NOMO-1 treated with DMSO at 0.1 percent for 48 hours (cell line): ENCODE results near the gene HPSE2.

Experiments used
- DNase-seq: peaks from one replicate; lab custom pipeline; 2025; ENCODE audit not compliant: unreplicated experiment; lab: John Stamatoyannopoulos, UW

Gene HPSE2

DNA sequence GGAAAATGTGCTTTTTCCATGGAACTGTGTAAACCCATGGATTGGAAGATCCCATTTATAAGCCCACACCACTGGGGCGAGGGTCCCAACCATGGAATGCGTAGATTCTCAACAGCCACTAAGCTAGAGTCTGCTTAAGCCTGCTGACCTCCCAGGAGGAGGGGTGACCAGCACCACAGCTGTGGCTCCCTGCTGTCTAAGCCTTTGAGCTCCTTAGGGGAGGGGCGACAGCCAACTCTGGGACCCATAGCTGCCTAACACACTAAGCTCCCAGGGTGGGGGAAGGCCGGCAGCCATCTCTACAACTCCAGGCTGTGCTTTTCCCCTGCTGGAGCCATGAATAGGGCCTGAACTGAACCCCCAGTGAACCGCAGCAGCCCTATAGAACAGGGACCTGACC is 539.1 kb downstream of the HPSE2 start:
- no peak for DNase-seq

DNA sequence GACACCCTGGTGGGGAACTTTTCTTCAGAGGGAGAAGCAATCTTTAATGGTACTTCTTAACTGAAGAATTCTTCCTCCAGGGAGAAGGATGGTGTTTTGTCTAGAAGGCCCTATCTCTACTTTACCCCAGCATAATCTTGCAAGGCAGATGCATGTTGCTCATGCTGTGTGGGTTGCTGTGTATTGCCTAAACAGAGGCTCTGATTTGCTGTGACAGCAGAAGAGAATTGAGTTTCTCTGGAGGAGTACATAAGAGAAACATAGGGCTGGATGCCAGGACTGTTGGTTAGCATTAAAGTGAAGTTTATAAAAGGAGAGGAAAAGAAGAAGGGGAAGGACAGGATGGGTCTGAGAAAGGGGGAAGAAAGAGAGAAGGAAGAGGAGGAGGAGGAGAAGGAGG is 540.8 kb downstream of the HPSE2 start:
- no peak for DNase-seq

DNA sequence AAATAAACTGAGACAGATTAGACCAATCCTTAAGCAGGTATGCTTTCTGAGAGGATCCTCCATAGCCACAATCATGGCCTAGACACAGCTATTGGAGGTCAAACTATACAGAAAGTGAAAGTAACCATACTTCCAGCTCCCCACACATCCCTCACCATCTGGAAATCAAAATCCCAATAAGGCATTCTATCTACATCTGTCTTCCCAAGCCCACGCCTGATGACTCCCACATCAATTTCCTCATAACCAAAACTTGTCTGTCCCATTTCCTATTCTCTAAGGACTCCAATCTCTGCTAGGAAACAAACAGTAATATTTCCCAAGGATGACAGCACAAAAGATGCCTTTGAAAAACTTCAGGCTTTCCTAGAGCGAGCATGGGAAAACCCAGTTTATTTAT is 541.6 kb downstream of the HPSE2 start:
- no peak for DNase-seq

GRCh38 chr10:98687685-98688084 is 548.0 kb downstream of the HPSE2 start:
- no peak for DNase-seq

GRCh38 chr10:98684019-98684899 is 551.4 kb downstream of the HPSE2 start:
- no peak for DNase-seq

DNA sequence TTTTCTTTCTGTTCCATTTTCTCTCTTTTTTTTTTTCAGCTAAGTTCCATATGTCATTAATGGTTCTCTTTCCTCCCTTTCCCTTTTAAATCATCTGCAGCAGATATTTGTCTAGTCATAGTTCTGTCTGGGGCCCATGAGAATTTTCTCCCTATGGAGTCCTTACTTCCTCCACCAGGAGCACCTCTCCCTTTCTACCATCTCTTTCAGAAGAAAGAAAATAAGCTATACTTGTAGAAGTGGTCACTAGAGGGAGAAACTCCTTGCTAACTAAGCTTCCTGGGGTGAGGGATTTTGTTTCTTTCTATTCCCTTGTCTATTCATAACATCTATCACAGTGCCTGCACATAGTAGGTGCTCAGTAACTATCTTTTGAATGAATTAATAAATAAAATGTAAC is 558.8 kb downstream of the HPSE2 start:
- no peak for DNase-seq

DNA sequence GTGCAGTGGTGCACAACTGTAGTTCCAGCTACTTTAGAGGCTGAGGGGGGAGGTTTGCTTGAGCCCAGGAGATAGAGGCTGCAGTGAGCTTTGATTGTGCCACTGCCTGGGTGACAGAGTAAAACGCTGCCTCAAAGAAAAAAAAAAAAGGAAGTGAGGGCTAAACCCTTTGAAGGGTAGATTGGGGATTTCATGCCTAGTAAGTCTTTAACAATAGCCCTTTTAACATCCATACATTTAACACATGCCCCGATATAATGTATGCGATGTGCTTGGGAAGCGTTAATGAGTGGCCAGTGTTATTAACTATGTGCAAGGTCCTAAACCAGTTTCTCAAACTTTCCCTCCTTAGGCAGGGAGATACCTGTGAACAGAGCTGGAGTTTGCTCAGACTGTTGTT is 559.8 kb downstream of the HPSE2 start:
- DNase-seq: no peak

- no peak for DNase-seq
Measured at GRCh38 chr10:98673171-98673782, 562.4 kb downstream of the HPSE2 start.

- DNase-seq: no peak
Measured at GRCh38 chr10:98667081-98667480, 568.6 kb downstream of the HPSE2 start.

DNA sequence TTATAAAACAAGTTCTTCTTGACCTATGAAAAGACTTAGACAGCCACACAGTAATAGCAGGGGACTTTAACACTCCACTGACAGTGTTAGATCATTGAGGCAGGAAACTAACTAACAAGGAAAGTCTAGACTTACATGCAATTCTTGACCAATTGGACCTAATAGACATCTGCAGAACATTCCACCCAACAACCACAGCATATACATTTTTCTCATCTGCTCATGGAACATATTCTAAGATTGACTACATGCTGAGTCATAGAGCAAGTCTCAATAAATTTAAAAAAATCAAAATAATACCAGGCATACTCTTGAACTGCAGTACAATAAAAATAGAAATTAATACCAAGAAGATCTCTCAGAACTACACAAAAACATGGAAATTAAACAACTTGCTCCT is 569.4 kb downstream of the HPSE2 start:
- DNase-seq: no peak

DNA sequence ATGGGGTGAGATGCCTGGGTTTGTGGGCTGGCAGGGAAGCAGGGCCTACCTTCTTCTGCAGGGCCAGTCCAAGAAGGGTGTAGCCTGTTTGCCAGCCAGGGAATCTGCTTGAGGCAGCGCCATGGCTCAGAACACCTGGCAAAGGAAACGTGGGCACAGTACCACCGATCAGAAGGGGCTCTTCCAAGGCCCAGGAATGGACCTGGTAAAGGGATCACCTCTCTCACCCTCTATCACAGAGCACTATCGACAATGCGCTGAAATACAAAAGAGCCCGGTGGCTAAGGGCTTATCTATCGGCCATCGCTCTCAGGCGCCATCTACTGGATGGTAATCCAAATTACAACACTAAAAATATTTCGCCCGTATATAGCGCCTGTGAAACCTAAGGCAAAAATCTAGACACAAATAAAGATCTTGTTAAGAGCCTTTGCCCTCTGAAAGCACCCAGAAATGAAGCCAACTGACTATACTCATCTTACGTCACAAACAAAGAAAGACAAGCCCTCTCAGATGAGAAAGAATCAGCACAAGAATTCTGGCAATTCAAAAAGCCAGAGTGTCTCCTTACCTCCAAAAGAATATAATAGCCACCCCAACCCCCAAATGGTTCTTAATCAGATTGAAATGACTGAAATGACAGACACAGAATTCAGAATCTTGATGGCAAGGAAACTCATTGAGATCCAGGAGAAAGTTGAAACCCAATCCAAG is 571.2 kb downstream of the HPSE2 start:
- peak; percentile 63 for DNase-seq

DNA sequence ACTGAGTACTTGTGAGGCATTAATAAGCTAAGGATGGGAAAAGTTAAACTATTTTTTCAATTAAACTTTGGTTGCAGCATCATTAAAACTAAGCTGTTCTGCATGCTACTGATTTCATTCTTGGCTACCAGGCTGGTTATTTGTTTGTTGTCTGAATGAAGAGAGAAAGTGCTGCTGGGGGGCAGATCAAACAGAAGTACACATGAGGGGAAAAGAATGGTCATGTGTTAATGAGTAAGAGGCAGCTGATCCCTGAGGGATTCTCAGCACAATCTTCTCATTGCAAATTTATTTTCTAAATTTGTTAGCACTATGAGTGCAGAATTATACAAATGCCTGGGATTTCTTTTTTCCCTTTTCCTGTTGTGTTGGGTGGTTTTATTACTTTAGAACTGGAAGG is 575.7 kb downstream of the HPSE2 start:
- DNase-seq: no peak

DNA sequence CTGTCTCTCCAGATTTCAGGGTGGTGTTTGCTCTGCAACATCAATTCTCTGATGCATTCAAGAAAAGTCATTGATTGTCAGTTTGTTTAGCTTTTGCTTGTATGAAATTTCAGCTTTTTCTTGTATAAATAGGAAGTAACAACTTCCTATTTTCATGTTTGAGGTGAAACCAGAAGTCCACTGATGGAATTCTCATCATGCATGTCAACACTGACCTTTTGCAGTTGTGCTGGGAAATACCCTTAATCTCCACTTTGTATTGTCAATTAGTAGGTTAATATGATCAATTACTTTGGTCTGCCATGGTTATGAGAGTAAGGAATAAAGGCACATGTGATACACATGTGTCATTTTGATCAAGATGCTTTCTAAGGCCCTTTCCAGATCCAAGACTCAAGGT is 580.2 kb downstream of the HPSE2 start:
- DNase-seq: peak; percentile 12

DNA sequence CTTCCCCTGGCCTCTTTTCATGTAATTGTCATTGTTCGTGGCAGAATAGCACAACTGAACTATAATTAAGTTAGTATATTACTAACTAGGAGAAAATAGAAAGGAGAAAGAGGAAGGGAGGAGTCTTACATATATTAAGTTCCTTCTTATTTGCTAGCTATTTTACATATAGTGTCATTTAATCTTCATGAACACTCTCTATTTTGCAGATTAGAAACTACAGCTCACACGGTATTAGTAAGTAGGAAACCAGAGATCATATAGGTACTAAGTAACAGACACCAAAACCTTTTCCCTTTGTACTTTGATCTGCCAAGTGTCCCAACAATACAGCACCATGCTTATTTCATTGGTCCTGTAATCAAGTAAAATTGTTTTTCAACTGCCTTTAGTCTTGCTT is 586.5 kb downstream of the HPSE2 start:
- peak; percentile 56 for DNase-seq

DNA sequence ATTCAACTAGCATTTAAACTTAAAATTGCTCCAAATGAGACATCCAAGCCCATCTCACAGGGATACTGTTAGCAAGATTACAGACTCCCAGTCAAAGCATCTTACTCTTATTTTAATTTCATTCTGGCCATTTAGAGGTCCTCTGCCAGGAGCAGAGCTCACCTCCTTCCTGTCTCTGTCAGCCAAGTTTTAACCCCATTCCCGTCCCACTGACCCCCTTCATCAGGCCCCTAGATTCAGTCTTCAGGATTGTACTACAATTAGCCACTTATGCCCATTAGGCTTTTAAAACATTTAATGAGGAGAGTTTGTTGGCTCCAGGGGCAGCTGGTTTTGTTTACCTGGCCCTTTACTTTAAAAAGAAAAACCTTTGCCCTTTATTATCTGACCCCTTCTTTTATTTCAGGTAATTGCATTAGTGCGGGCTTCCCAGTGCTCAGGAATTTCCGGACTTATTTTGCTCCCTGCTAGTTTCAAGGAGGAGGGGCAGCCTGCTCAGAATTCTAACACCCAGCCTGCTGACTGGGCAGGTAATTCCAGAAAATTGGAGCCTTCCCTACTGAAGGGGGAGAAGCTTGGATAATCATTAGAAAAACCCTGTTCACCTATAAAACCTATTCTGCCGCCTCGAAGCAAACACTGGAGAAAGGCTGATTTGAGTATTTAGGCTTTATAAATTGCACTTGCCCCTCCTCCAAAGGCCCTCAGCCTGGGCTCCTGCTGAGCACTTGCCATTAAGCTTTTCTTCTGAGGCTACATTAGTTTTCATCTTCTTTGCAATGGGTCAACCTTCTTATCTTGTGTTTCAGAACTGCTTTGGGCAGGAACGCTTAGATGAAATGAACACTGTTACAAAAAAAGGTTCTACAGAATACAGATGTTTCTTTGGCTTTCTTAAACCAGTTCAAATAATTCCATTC is 588.4 kb downstream of the HPSE2 start:
- DNase-seq: no peak

- DNase-seq: no peak
Measured at GRCh38 chr10:98644466-98644865, 591.2 kb downstream of the HPSE2 start.

- DNase-seq: no peak
Measured at GRCh38 chr10:98642281-98642680, 593.4 kb downstream of the HPSE2 start.

DNA sequence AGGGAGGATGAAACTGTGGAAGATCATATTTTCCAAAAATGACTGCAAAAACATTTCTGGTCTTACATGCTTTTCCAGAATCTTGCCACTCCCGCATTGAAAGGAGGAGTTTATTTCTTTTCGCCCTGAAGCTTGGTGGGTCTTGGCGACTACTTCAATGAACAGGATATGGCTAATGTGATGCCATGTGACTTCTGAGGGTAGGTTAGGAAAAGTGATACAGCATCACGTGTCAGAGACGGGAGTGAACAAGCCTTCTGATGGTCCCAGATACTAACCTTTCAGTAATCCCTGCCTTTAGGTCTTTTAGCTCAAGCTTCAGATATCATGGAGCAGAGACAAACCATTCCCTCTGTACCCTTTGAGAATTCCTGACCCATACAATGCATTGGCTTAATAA is 596.7 kb downstream of the HPSE2 start:
- DNase-seq: no peak

GRCh38 chr10:98636921-98637329 is 598.7 kb downstream of the HPSE2 start:
- DNase-seq: no peak

DNA sequence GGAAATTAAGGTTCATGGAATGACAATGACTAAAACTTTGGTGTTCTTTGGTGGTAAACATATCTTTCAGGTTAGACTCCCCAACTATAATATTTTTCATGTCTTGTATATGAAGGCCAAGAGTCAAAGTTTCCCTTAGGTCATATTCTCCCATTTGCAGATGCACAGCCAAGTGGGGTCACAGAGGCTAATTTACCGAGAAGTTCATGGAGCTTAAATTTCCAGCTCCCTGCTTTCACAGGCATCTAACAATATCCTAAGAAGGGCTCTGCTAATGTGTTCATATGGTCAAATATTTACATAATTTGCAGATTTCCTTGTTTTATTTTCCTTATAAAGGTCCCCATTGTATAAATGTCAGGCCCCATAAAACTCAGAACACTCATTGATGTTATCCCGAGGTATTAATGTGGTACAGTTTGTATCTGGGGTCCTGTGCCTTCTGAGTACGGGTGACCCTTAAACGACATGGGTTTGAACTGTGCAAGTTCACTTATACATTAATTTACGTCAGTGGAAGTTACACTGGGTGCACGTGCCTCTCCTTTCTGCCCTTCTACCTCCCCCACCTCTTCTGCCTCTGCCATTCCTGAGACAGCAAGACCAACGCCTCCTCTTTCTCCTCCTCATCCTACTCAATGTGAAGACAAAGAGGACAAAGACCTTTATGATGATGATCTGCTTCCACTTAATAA is 603.0 kb downstream of the HPSE2 start:
- DNase-seq: no peak
